C4-2B (cell line): Measurements from ENCODE around the gene P2RY2.
A peak's percentile ranks its signal among the peaks of the same experiment; 100 is the strongest.

Source experiments
- H3K27ac ChIP-seq: fragments of 450-650 bp; 2 replicates; pipeline ENCODE4 v1.5.1; 2017
- ZFX ChIP-seq: fragments of 450-650 bp; IDR thresholded peaks from 2 replicates; pipeline ENCODE4 v1.6.1; 2017
- TF ChIP-seq, protein P1 (sequence below): fragments of 450-650 bp; conservative IDR thresholded peaks from 2 replicates; pipeline ENCODE4 v1.5.1; 2017; ENCODE audit warnings: mild to moderate bottlenecking

P2RY2 gene

DNA sequence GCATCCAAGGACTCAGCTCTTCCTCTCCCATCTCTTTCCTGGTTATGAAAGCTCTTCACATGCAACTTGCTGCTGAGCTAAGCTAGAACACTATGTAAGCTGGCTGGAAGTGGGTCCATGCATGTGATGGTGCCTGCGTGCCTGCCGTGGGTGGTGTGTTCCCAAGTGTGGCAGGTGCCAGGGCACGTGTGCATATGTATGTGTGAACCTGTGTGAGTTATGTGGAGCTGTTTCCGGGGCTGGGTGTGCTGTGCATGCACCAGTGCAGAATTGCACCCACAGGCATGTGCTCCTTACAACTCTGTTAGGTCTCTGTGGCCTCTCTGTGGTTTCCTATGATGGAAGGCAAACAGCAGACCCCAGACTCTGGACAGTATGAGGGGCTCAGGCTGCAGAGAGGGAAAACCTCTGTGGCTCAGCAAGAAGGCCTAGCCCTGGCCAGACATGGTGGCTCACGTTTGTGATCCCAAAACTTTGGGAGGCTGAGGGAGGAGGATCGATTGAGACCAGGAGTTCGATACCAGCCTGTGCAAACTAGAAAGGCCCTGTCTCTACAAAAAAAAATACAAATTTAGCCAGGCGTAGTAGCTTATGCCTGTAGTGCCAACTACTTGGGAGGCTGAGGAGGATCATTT lies 49.9 kb downstream of the P2RY2 start:
- H3K27ac ChIP-seq, result no peak overlapping the region
- no peak for TF ChIP-seq ZFX
- TF ChIP-seq, protein P1, sequence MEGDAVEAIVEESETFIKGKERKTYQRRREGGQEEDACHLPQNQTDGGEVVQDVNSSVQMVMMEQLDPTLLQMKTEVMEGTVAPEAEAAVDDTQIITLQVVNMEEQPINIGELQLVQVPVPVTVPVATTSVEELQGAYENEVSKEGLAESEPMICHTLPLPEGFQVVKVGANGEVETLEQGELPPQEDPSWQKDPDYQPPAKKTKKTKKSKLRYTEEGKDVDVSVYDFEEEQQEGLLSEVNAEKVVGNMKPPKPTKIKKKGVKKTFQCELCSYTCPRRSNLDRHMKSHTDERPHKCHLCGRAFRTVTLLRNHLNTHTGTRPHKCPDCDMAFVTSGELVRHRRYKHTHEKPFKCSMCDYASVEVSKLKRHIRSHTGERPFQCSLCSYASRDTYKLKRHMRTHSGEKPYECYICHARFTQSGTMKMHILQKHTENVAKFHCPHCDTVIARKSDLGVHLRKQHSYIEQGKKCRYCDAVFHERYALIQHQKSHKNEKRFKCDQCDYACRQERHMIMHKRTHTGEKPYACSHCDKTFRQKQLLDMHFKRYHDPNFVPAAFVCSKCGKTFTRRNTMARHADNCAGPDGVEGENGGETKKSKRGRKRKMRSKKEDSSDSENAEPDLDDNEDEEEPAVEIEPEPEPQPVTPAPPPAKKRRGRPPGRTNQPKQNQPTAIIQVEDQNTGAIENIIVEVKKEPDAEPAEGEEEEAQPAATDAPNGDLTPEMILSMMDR, result no peak

DNA sequence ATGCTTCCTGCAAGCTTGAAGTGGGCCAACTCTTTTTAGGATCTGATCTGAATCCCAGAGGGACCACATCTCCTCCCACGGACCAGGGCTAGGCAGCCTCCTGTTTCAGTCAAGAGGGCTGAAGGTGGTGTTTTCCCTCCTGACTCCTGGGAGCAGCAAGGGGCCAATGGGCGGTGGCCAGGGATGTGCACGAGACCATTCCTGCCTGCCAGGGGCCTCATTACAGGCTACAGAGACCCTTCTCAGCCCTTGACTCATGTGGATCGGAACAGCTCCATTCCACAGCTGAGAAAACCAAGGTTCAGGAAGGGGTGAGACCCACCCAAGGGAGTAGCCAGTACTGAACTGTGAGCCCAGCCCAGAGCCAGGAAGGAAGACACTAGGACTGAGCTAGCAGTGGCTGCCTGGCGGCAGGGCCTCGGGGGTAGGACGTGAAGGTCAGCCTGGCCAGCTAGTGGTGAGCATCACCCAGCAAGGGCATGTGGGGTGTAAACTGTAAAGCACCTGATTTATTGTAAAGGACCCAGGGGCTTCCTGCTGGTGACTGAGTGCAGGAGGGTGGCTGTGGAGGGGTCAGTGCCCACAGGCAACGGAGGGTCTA lies 50.7 kb downstream of the P2RY2 start:
- TF ChIP-seq, protein P1, result no peak
- no peak for TF ChIP-seq ZFX
- no peak overlapping the region for H3K27ac ChIP-seq

DNA sequence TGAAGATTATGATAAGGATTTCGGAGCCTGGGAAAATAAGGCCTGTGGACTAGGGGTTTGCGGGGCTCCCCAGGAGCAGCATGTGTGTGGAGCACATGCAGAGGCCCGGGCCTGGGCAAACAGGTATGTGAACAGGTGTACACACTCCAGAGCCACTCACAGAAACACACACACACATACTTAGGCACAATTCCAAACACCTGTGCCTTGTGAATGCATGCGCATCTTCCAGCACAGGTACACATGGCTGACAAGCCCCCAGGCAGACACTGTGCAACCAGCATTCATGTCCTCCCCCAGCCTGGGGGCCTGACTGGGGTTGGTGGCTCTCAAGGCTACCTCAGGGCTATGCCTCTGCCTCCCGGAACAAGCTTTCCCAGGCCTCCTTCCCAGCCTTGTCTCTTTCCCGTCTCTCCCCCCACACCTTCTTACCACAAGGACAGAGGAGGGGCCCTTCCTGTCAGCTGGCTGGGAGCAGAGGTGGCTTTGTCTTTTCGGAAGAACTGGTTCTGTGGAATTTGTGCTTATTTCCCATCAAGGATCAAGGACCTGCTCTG lies 51.5 kb downstream of the P2RY2 start:
- H3K27ac ChIP-seq, result no peak overlapping the region
- TF ChIP-seq, protein P1, result no peak
- no peak for TF ChIP-seq ZFX

DNA sequence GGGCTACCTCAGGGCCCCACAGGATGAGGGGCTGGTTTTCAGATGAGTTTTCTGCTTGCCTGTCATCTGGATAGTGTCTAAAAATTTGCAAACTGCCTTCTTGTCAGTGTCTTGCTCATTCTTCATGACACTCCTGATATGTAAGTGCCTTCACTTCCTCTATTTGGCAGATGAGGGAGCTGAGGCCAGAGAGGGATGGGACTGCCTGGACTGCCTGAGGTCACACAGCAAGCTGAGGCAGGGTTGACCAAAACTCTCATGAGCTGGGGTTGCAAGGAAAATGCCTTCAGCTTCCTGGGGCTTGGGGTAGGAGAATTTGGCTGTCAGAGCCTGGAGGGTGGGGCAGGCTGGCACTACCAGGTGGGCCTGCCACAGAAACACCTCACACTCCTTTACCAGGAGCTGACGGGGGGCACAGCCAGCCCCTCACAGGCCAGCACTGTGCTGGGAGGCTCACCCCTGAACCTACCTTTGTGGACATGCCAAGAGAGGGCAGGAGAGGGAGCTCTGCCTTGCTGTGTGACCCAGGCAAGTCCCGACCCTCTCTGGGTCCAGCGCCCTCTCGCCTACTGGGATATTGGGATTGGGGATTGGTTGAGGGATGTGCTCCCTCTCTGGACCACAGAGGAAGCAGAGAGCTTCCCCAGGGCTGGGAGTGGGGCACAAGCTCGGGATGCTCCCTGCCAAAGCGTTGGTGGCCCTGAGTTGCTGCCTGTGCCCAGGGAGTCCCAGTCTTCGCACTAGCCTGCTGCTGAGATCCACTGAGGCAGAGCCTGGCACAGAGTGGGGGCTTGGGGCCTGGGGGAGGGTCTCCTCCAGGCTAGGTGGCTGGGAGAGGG lies 52.2 kb downstream of the P2RY2 start:
- TF ChIP-seq ZFX, result no peak
- TF ChIP-seq, protein P1, result no peak
- H3K27ac ChIP-seq, result no peak overlapping the region

DNA sequence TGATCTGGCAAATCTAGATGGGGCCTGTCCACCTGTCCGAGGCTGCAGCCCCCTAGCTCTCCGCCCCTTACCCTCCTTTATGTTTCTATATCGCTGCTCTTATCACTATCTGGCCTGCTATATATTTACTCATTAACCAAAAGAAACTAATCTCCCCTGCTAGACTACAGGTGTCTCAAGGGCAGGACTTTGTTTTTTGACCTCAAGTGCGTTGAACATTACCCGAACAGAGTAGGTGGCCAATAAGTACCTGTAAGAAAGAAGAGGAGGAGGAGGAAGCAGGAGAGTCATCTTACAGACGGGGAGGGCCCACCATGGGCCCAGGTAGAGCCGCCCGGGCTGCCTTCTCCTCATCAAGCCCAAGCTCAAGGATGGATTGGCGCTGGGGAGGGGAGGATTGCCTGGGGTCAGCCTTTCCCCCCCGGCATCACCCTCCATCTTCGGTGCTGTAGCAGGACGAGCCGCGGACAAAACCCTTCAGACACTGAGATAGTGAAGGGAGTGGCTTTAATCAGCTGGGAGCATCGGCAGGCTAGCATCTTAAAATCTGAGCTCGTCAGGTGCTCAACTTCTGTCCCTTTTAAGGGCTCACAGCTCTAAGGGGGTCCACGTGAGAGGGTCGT lies 52.9 kb downstream of the P2RY2 start:
- TF ChIP-seq, protein P1, result no peak
- no peak for TF ChIP-seq ZFX
- H3K27ac ChIP-seq, result no peak overlapping the region

DNA sequence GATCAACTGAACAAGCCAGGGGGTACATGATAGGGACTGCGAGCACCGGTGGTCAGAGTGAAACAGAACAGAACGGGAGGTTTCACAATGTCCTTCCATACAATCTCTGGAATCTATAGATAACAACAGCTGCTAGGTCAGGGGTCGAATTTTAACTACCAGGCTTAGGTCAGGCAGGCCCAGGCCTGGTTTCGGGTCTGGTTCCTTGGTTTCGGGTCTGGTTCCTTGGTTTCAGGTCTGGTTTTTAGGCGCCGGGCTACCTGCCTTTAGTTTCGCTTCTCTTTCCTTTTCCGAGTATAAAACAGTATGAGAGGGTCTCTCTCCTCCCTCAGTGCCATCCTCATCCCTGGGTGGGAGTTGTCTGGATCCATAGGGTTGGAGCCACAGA lies 53.4 kb downstream of the P2RY2 start:
- H3K27ac ChIP-seq, result peak overlapping the region; percentile 22; the same call in 1 of the 2 replicates

DNA sequence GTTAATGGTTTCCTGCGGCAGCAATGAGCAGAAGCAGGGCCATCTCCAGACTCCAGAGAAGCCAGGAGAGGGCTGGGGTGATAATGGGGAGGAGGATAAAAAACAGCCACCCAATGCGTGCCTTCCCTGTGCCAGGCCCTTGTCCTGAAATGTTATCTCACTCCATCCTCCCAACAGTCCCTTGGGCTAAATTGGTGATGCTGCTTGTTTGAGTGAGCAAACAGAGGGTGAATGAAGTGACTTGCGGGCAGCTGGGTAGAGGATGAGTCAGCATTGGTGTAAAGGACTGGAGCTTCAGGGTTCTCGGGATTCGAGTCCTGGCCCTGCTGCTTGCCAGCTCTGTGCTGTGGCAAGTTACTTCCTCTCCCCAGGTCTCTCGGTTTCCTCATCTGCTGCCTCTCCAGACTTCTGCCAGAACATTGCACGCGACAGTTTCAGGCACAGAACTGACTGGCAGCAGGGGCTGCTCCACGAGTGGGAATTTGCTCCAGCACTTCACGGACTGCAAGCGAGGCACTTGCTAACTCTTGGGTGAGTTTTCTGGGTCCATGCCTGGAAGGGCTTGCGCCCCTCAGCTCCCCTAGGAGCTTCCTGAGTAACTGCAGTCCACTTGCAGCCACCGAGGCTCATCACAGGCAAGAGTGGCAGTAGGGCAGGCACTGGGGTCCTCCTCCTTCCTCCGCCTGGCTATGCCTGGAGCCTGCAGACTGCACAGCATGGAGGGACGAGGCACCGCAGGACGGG lies 54.0 kb downstream of the P2RY2 start, which contains the start of gene P2RY6:
P2RY6 (plus strand) TSS at position 403 of the 744 bp plus-strand sequence. CDS start 24,181 bp downstream, outside the sequence.
- peak within 1 kb of the TSS; percentile 22 for H3K27ac ChIP-seq
- TF ChIP-seq, protein P1, result no peak
- no peak for TF ChIP-seq ZFX
